ENCODE results near the gene ROBO2.

- TF ChIP-seq SMC3 (IDR thresholded peaks at IDR 0.05): no peak
- TF ChIP-seq POLR2A (IDR thresholded peaks at IDR 0.05; ENCODE audit: low read length): no peak
- TF ChIP-seq CTCF (IDR thresholded peaks at IDR 0.05): no peak
- TF ChIP-seq FOSL2 (IDR thresholded peaks at IDR 0.05): no peak
- TF ChIP-seq FOSL2 (CRISPR knock-in tag; IDR thresholded peaks at IDR 0.05): no peak
- no peak for TF ChIP-seq CEBPB (IDR thresholded peaks at IDR 0.05)
- no peak for TF ChIP-seq MAZ (IDR thresholded peaks at IDR 0.05; ENCODE audit: borderline replicate concordance, low read depth, low read length)
- TF ChIP-seq ZC3H11A (IDR thresholded peaks at IDR 0.05): no peak
- no peak for TF ChIP-seq CBX8 (IDR thresholded peaks at IDR 0.05)
- TF ChIP-seq, protein P1, sequence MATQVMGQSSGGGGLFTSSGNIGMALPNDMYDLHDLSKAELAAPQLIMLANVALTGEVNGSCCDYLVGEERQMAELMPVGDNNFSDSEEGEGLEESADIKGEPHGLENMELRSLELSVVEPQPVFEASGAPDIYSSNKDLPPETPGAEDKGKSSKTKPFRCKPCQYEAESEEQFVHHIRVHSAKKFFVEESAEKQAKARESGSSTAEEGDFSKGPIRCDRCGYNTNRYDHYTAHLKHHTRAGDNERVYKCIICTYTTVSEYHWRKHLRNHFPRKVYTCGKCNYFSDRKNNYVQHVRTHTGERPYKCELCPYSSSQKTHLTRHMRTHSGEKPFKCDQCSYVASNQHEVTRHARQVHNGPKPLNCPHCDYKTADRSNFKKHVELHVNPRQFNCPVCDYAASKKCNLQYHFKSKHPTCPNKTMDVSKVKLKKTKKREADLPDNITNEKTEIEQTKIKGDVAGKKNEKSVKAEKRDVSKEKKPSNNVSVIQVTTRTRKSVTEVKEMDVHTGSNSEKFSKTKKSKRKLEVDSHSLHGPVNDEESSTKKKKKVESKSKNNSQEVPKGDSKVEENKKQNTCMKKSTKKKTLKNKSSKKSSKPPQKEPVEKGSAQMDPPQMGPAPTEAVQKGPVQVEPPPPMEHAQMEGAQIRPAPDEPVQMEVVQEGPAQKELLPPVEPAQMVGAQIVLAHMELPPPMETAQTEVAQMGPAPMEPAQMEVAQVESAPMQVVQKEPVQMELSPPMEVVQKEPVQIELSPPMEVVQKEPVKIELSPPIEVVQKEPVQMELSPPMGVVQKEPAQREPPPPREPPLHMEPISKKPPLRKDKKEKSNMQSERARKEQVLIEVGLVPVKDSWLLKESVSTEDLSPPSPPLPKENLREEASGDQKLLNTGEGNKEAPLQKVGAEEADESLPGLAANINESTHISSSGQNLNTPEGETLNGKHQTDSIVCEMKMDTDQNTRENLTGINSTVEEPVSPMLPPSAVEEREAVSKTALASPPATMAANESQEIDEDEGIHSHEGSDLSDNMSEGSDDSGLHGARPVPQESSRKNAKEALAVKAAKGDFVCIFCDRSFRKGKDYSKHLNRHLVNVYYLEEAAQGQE (IDR thresholded peaks at IDR 0.05): no peak
- TF ChIP-seq RAD21 (conservative IDR thresholded peaks at IDR 0.05 in 1 of 2, IDR thresholded peaks at IDR 0.05 in 1 of 2): no peak
- no peak for TF ChIP-seq FOXS1 (CRISPR knock-in tag; IDR thresholded peaks at IDR 0.05)
- TF ChIP-seq EHMT2 (IDR thresholded peaks at IDR 0.05; ENCODE audit: low read depth): no peak
- TF ChIP-seq POLR2AphosphoS2 (conservative IDR thresholded peaks at IDR 0.05; ENCODE audit: low read length): no peak
Observed at GRCh38 chr3:77345009-77345408, 305.1 kb downstream of the ROBO2 start.
